Panc1 (cell line): ENCODE results near the gene RGS12. TPM values are rescaled to one million over a fixed set of nuclear protein-coding genes. Genes with fewer than 3 reads are reported as not detected.

Source experiments
- ATAC-seq: fragments of 200-7000 bp; cut with Tn5 transposase; 2 replicates; pipeline ENCODE4 v1.9.1; 2020; ENCODE audit warnings: mild to moderate bottlenecking, moderate library complexity
- BruUV-seq: library from RNA; stranded (reverse); fragments of 400-500 nt; replicated peaks from 2 replicates; lab custom pipeline; 2021; lab: Mats Ljungman, UMichigan
- CTCF ChIA-PET: fragments of 300-600 bp; sonication (Branson Sonifier 250); formaldehyde crosslinking; loops from one replicate; lab custom pipeline; 2022; ENCODE audit warnings: antibody characterized with exemption; lab: Charles Lee
- POLR2A ChIA-PET: fragments of 300-600 bp; sonication (Branson Sonifier 250); formaldehyde crosslinking; loops from one replicate; lab custom pipeline; 2022; ENCODE audit warnings: antibody characterized with exemption; lab: Charles Lee
- DNase-seq: peaks from one replicate; pipeline ENCODE4 v3.0.0-alpha.2; 2010; ENCODE audit warnings: low read depth, low spot score
- H3K27ac ChIP-seq: 2 replicates; pipeline ENCODE4 v1.5.1; 2011; ENCODE audit warnings: mild to moderate bottlenecking, low read length, inconsistent platforms
- H3K27me3 ChIP-seq: fragments of 200-500 bp; sonication (Bioruptor generic); 2 replicates; pipeline ENCODE4 v1.6.0; 2014; ENCODE audit warnings: low read length, inconsistent platforms; ENCODE audit not compliant: control insufficient read depth, insufficient read depth
- H3K36me3 ChIP-seq: fragments of 200-500 bp; sonication (Bioruptor generic); 2 replicates; pipeline ENCODE4 v1.5.1; 2014; ENCODE audit warnings: inconsistent platforms, mild to moderate bottlenecking, low read length, moderate library complexity; ENCODE audit not compliant: control insufficient read depth, insufficient read depth
- H3K4me1 ChIP-seq: 2 replicates; pipeline ENCODE4 v1.5.1; 2011; ENCODE audit warnings: inconsistent platforms, mild to moderate bottlenecking, low read length, moderate library complexity; ENCODE audit not compliant: control insufficient read depth, insufficient read depth
- H3K4me3 ChIP-seq, 2 experiments: 2 replicates each; pipeline ENCODE4 v1.5.1; 2011 to 2012; ENCODE audit warnings: low read depth in 2 of 2, low read length in 2 of 2, mild to moderate bottlenecking in 2 of 2, inconsistent platforms in 1 of 2, moderate library complexity in 1 of 2
- H3K9me3 ChIP-seq: fragments of 200-500 bp; sonication (Bioruptor generic); 2 replicates; pipeline ENCODE4 v1.5.1; 2014; ENCODE audit warnings: low read depth, mild to moderate bottlenecking, inconsistent platforms, low read length, moderate library complexity; ENCODE audit not compliant: control insufficient read depth, insufficient read depth
- POLR2AphosphoS5 ChIP-seq: IDR thresholded peaks from 2 replicates; pipeline ENCODE4 v1.6.1; 2012; ENCODE audit warnings: mild to moderate bottlenecking, low read depth, low read length, moderate library complexity
- SIN3A ChIP-seq: IDR thresholded peaks from 2 replicates; pipeline ENCODE4 v1.6.1; 2012; ENCODE audit warnings: low read depth, mild to moderate bottlenecking, low read length, moderate library complexity, borderline replicate concordance; ENCODE audit not compliant: insufficient read depth
- TCF7L2 ChIP-seq: IDR thresholded peaks from 2 replicates; pipeline ENCODE4 v1.6.1; 2011; ENCODE audit warnings: mild to moderate bottlenecking, low read depth, low read length, inconsistent platforms
- in situ Hi-C: cut with HindIII; loops from 2 replicates; pipeline ENCODE4 v1.10.0; 2016; ENCODE audit warnings: low sequenced_read_pairs, low pct_unique_long_range_greater_than_20kb
- intact Hi-C: fragments of 100-400 bp; cut with micrococcal nuclease; formaldehyde crosslinking; loops from one replicate; pipeline ENCODE4 v1.10.0; 2022; ENCODE audit not compliant: unreplicated experiment
- total RNA-seq: library from RNA; stranded (reverse); gene quantifications from one replicate; pipeline ENCODE4 v1.2.1, GENCODE V29; 2021; ENCODE audit not compliant: unreplicated experiment
- TF ChIP-seq, protein P1 (sequence below), 2 experiments: IDR thresholded peaks; 2 replicates each; pipeline ENCODE4 v1.6.1; 2011 to 2012; ENCODE audit warnings: low read depth in 2 of 2, control low read depth in 1 of 2, low read length in 1 of 2, mild to moderate bottlenecking in 1 of 2, moderate library complexity in 1 of 2; ENCODE audit not compliant: insufficient read depth in 1 of 2
- TF ChIP-seq, protein P2 (sequence below): fragments of 450-650 bp; IDR thresholded peaks from 2 replicates; pipeline ENCODE4 v1.5.1; 2017; ENCODE audit warnings: mild to moderate bottlenecking

The RGS12 gene
- total RNA-seq, 1 experiment from 2014 or later, result 24.3 TPM

DNA sequence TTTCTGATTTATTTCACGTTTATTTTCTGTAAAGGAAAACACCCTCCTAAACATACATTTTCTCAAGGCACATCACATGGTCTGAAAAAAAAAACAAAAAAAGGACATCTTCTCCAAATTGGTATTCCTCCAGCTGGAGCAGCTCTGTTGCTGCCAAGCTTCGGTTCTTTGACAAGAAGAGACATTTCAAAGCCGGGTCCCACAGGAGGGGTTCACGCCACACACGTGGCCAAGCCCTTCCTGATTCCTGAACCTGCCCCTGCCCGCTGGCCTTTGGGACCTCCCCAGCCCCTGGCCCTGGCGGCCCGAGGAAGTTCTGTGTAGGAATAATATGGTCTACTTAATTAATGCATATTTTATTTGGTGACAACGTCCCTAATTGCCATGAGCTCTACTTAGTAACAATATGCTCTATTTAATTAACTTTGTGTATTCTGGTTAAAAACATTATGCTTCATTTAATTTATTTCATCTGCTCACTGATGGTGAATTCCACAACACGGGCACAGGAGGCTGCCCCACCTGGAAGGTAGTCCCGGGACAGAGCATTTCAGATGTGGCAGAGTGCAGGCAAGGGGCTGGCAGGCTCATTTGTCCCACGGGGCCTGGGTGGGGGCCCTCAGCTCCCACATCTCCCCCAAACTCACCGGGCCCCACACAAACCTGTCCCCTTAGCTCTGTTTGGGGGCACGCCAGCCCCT lies 5.4 kb upstream of the RGS12 start:
- no peaks in the 10 kb centered on the region for H3K9me3 ChIP-seq
- no peak for ATAC-seq
- no peak overlapping the region for H3K4me3 ChIP-seq
- no peaks in the 10 kb centered on the region for H3K27me3 ChIP-seq
- in situ Hi-C loops (no loop called here), intact Hi-C loops (no loop called here)
- TF ChIP-seq, protein P1, sequence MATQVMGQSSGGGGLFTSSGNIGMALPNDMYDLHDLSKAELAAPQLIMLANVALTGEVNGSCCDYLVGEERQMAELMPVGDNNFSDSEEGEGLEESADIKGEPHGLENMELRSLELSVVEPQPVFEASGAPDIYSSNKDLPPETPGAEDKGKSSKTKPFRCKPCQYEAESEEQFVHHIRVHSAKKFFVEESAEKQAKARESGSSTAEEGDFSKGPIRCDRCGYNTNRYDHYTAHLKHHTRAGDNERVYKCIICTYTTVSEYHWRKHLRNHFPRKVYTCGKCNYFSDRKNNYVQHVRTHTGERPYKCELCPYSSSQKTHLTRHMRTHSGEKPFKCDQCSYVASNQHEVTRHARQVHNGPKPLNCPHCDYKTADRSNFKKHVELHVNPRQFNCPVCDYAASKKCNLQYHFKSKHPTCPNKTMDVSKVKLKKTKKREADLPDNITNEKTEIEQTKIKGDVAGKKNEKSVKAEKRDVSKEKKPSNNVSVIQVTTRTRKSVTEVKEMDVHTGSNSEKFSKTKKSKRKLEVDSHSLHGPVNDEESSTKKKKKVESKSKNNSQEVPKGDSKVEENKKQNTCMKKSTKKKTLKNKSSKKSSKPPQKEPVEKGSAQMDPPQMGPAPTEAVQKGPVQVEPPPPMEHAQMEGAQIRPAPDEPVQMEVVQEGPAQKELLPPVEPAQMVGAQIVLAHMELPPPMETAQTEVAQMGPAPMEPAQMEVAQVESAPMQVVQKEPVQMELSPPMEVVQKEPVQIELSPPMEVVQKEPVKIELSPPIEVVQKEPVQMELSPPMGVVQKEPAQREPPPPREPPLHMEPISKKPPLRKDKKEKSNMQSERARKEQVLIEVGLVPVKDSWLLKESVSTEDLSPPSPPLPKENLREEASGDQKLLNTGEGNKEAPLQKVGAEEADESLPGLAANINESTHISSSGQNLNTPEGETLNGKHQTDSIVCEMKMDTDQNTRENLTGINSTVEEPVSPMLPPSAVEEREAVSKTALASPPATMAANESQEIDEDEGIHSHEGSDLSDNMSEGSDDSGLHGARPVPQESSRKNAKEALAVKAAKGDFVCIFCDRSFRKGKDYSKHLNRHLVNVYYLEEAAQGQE (IDR thresholded peaks at IDR 0.05; ENCODE audit: insufficient read depth in 1 of 2, low read depth in 2 of 2, low read length in 1 of 2), result no peak
- TF ChIP-seq TCF7L2, result no peak
- TF ChIP-seq SIN3A, result no peak
- TF ChIP-seq, protein P2, sequence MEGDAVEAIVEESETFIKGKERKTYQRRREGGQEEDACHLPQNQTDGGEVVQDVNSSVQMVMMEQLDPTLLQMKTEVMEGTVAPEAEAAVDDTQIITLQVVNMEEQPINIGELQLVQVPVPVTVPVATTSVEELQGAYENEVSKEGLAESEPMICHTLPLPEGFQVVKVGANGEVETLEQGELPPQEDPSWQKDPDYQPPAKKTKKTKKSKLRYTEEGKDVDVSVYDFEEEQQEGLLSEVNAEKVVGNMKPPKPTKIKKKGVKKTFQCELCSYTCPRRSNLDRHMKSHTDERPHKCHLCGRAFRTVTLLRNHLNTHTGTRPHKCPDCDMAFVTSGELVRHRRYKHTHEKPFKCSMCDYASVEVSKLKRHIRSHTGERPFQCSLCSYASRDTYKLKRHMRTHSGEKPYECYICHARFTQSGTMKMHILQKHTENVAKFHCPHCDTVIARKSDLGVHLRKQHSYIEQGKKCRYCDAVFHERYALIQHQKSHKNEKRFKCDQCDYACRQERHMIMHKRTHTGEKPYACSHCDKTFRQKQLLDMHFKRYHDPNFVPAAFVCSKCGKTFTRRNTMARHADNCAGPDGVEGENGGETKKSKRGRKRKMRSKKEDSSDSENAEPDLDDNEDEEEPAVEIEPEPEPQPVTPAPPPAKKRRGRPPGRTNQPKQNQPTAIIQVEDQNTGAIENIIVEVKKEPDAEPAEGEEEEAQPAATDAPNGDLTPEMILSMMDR, result no peak
- no peak for TF ChIP-seq POLR2AphosphoS5
- BruUV-seq, result no TSS peak
- no peak overlapping the region for H3K27ac ChIP-seq
- POLR2A ChIA-PET, result no interaction called here
- no peaks in the 10 kb centered on the region for H3K36me3 ChIP-seq
- DNase-seq, result no peak
- 0 out of 2 replicates have a peak, but pooled peaks cover 3% of the 10 kb centered on the region for H3K4me1 ChIP-seq
- CTCF ChIA-PET, result no interaction called here

DNA sequence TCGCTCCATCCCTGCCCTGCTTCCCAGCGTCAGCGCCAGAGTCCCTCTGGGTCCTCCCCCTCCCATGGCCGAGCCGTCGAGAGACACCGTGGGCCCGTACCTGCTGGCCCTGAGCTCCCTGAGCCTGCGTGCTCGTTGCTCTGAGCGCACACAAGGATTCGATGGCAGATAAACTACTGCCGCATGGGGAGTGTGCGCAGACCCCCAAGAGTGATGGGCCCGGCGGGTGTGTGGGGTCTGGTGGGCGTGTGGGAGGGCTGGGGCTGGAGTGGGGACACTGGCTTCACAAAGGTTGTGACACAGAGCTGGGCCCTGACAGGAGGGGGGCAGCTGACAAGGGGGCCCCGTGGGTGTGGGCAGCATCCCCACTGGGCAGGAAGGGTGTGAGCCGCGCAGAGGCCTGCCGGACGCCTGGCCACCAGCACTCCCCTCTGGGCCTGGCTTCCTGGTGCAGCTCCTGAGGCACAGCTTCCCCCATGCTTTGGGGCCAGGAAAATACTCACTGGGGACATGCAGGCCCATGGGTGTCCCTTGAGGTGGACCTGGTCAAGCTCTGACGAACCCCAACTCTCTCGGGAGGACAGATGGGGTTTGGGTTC lies 4.8 kb upstream of the RGS12 start:
- in situ Hi-C loops (no loop called here), intact Hi-C loops (no loop called here)
- Histone ChIP-seq H3K4me3 (no peak overlapping the region), H3K27ac (no peak overlapping the region), H3K9me3 (no peaks in the 10 kb centered on the region), H3K4me1 (0 out of 2 replicates have a peak, but pooled peaks cover 3% of the 10 kb centered on the region), H3K27me3 (no peaks in the 10 kb centered on the region), H3K36me3 (no peaks in the 10 kb centered on the region)
- DNase-seq, result no peak
- ATAC-seq, result no peak
- no TSS peak for BruUV-seq
- ChIA-PET CTCF (no interaction called here), POLR2A (no interaction called here)
- TF ChIP-seq, protein P1 (IDR thresholded peaks at IDR 0.05; ENCODE audit: insufficient read depth in 1 of 2, low read depth in 2 of 2, low read length in 1 of 2), result no peak
- TF ChIP-seq POLR2AphosphoS5 (no peak), TCF7L2 (no peak), SIN3A (no peak)
- TF ChIP-seq, protein P2, result no peak
